ENCODE measurements around the gene PTPRN2.

PTPRN2 gene

GRCh38 chr7:157641866-157642265, 945.8 kb downstream of the PTPRN2 start:
- DNase-seq (ENCODE audit: low spot score), result no peak

DNA sequence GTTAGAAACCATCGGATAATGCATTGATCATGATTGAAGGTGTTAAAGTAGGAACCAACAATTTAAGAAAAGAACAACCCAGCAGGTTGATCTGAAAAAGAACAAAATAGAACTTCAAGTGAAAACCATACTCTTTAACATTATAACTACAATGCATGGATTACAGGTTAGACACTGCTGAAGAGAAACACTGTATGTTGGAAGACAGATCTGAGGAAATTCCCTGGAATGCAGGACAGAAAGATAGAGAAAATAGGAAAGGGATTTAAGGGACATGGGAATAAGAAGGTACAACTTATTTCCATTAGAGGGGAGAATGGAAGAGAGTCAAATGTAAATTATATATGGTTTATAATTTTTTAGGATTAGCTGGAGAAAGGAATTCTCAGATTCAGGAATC, 947.5 kb downstream of the PTPRN2 start:
- no peak for DNase-seq (ENCODE audit: low spot score)

- DNase-seq (ENCODE audit: low spot score), result no peak
Measured at GRCh38 chr7:157638563-157638962, 949.1 kb downstream of the PTPRN2 start.

DNA sequence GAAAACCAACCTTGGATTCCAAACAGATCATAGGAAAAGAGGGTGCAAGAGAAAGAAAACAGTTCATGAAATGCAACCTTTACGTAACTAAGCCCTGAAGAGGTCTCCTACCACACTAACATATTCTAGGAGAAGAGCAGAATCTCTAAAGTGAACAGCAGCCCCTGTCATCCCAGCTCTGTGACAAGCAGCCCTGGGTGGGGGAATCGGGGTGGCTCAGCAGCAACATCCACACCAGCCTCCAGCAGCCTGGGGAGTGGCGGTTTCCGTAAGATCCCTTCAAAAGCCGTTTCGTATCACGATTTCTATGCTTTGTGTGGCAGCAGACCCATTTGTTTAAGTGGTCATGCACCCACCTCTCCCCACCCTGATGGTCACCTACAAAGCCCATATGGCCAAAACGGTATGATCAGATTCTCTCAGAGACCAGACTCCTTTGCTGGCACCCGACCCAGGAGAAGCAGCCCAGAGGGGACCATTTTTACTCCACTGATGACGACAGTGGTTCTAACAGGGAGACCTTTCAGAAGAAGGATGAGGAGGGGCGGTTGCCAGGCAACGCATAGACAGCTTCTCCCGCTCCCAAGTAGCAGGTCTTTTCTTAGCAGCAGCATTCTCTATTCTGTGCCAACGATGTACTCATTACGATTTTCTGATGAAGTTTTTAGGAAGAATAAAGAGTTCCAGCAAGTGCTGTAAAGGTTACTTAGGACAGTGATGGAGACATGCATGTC, 950.2 kb downstream of the PTPRN2 start:
- peak; percentile 42 for DNase-seq (ENCODE audit: low spot score)

DNA sequence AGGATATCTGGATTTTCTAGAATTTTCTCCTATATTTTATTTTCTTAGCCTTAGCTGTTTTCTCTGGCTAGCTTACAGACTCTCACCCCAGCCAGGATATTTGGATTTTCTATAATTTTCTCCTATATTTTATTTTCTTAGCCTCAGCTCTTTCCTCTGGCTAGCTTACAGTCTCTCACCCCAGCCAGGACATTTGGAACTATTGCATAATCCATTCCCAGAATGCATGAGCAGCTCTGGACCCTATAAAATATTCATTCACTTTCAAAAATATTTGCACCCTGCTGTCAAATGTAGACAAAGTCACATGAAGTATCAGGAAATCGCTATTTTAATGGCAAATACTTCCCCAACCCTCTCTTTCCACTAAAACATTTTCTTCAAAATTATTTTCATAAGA, 952.0 kb downstream of the PTPRN2 start:
- DNase-seq (ENCODE audit: low spot score), result no peak

DNA sequence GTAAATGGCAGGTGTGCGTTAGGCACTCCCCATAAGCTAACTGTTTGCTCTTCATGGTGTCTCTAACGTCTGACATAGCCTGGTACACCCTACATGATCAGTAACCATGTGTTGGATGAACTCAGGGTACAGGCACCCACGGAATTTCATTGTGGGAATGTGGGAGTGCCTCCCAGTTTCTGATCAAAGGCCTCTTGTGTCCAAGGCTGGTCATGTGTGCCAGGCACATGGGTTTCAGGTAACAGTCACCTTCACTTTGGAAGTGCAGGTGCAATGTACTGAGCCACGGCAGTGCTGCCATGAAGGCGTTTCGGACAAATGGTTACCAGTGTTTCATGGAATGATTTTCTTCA, 952.5 kb downstream of the PTPRN2 start:
- no peak for DNase-seq (ENCODE audit: low spot score)

DNA sequence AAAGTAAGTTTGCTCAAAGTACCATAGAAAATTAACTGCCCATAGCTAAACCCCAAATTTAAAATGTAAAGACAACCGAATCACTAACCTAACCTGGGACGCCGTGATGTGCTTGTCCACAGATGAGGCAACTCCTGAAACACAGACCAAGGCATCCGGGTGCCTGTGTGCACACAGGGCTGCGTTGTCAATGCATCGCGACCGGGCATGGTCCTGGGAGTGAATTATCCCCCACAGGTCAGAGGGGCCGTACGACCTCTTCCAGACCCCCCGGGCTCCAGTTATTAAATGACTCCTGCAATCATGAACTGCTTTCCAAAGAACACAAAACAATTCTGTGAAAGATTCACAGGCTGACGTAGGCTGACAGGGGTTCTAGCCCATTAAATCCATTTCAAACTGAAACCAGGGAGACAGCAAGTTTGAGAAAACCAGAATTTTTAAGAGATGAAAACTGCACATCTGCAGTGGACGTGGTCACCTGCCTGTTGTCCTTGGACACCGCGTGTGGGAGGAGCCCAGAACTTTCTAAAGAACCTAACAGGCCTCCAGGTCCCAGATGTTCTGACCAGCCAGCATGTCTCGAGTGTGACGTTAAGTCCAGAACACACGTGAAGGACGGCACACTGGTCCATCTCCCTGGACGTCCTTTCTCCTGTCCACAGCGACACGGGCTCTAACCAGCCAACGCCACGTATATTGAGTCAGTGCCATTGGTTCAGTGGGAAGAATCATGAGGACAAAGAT, 953.0 kb downstream of the PTPRN2 start:
- no peak for DNase-seq (ENCODE audit: low spot score)

GRCh38 chr7:157633465-157634185, 954.0 kb downstream of the PTPRN2 start:
- DNase-seq (ENCODE audit: low spot score), result no peak

- no peak for DNase-seq (ENCODE audit: low spot score)
Measured at GRCh38 chr7:157630301-157630853, 957.2 kb downstream of the PTPRN2 start.

GRCh38 chr7:157628456-157628855, 959.2 kb downstream of the PTPRN2 start:
- no peak for DNase-seq (ENCODE audit: low spot score)

DNA sequence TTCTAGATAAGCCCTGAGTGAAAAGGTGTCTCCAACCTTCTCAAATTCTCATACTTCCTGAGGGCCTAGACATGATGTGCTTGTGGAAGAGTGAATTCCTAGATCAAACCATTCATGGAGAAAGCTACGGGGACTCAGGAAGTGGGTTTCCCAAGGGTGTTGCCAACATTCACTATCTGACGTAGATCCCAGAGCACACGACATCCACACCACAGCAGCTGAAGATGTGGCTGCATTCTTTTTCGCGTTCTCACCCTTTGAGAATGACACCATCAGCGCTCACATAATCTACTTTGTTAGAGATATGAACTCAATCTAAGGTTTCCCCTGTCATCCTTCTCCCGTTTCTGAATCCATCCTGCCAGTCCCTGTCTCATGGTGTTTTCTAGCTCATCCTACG, 960.0 kb downstream of the PTPRN2 start:
- no peak for DNase-seq (ENCODE audit: low spot score)

- no peak for DNase-seq (ENCODE audit: low spot score)
Measured at GRCh38 chr7:157627033-157627432, 960.6 kb downstream of the PTPRN2 start.

GRCh38 chr7:157625973-157626742, 961.5 kb downstream of the PTPRN2 start:
- no peak for DNase-seq (ENCODE audit: low spot score)

GRCh38 chr7:157623556-157623955, 964.1 kb downstream of the PTPRN2 start:
- no peak for DNase-seq (ENCODE audit: low spot score)

- no peak for DNase-seq (ENCODE audit: low spot score)
Measured at GRCh38 chr7:157622408-157623205, 965.0 kb downstream of the PTPRN2 start.

GRCh38 chr7:157622000-157622399, 965.6 kb downstream of the PTPRN2 start:
- DNase-seq (ENCODE audit: low spot score), result no peak

GRCh38 chr7:157621131-157621681, 966.4 kb downstream of the PTPRN2 start:
- DNase-seq (ENCODE audit: low spot score), result no peak

DNA sequence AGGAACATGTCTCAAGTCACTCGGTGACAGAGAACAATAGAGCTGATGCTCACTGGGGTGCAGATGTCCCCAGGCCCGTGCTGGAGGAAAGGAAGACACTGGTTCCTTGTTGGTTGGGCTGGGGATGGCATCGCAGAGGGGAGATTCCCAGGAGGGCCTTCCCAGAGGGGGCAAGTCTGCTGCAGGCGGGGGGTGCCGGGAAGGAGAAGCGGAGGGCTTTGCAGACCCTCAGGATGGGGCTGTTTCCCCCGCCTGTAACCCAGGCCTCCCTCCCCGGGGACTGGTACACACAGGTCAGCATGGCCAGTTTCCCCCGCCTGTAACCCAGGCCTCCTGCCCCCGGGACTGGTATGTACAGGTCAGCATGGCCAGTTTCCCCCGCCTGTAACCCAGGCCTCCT, 967.0 kb downstream of the PTPRN2 start:
- no peak for DNase-seq (ENCODE audit: low spot score)

DNA sequence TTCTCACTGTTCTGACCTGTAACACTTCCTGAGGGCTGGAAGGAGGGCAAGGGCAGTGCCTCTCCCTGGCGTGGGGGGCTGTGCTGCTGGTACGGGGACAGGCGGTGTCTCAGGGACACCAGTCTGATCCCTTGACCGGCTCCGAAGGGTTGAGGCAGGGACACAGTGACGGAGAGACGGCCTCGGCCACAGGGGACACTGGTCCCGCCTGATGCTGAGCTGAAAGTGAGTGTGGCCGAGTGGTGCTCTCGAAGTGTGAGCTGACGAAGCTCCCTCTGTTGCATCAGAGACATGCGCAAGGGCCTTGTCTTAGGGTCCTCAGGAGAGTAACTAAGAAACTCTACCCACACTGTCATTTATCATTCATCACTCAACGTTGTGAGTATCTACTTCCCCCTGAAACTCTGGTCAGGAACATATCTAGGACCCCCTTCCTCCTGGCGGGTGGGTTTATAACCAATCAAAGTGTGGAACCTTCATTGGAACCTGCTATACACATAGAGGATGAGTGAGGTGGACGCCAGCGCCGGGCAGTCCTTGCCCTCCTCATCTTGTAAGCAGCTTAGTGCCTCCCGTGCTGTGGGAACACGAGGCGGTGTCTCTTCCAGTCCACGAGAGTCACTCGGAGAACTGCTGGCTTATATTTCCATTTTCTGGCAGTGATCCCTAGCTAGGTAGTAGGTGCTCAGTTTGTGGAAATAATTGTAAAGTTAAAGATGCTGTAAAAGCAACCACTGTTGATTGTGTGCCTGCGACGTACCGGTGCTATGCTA, 967.7 kb downstream of the PTPRN2 start:
- DNase-seq (ENCODE audit: low spot score), result no peak

All from putamen (tissue), 1 donor.